ENCODE data around the gene ABI1.

The ABI1 gene

DNA sequence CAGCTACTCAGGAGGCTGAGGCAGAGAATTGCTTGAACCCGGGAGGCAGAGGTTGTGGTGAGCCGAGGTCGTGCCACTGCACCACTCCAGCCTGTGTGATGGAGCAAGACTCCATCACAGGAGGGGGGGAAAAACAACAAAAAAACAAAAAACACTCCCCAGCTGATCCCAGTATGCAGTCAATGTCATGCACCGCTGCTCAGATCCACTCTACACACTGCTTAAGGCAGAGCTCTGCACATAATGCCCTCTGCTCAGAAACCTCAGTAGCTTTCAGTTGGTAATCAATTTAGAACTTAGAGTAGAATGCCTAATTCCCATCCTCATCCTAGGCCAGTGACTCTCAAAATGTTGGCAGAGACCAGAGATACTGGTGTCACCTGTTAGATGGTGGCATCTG, 119.4 kb downstream of the ABI1 start:
- DNase-seq (ENCODE audit: low spot score) = no peak
- TF ChIP-seq CTCF (IDR thresholded peaks at IDR 0.05) = no peak
- no peak overlapping the region for H3K27ac ChIP-seq
- H3K4me3 ChIP-seq = no peak overlapping the region

GRCh38 chr10:26739071-26739631, 121.6 kb downstream of the ABI1 start:
- DNase-seq (ENCODE audit: low spot score) = no peak
- TF ChIP-seq CTCF (IDR thresholded peaks at IDR 0.05) = no peak
- Histone ChIP-seq H3K27ac (no peak overlapping the region), H3K4me3 (no peak overlapping the region)

DNA sequence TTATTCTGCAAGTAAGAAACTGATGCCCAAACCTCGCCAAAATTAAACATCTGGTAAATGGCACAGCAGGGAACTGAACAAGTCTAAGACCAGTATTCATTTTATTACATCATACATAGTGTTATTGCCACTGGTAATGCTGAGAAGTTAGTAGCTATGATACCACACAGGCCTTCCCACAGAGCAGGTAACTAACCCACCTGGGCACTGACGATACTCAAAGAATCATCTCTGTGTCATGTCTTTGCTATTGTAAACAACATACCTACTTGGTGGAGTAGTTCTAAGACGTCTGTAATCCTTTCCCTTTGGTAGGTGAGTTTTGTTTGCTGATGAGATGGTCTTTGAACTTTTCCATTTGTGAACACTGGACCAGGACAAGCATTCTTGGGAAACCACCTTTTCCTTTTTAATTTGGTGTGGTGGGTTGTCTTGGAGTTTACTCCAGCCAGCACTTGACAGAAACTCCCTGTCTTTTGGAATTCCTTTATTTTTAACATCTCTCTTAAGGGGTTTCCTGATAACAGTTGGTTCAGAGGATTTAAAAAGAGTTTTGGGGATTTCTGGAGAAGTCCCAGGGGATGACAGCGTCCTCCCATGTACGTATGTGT, 122.4 kb downstream of the ABI1 start:
- DNase-seq (ENCODE audit: low spot score) = no peak
- no peak overlapping the region for H3K4me3 ChIP-seq
- no peak for TF ChIP-seq CTCF (IDR thresholded peaks at IDR 0.05)
- H3K27ac ChIP-seq = no peak overlapping the region

- Histone ChIP-seq H3K27ac (no peak overlapping the region), H3K4me3 (no peak overlapping the region)
- no peak for TF ChIP-seq CTCF (IDR thresholded peaks at IDR 0.05)
- no peak for DNase-seq (ENCODE audit: low spot score)
These were observed 123.0 kb downstream of the ABI1 start for GRCh38 chr10:26737730-26738129.

GRCh38 chr10:26735435-26735834, 125.3 kb downstream of the ABI1 start:
- H3K27ac ChIP-seq = no peak overlapping the region
- DNase-seq (ENCODE audit: low spot score) = no peak
- H3K4me3 ChIP-seq = no peak overlapping the region
- no peak for TF ChIP-seq CTCF (IDR thresholded peaks at IDR 0.05)

DNA sequence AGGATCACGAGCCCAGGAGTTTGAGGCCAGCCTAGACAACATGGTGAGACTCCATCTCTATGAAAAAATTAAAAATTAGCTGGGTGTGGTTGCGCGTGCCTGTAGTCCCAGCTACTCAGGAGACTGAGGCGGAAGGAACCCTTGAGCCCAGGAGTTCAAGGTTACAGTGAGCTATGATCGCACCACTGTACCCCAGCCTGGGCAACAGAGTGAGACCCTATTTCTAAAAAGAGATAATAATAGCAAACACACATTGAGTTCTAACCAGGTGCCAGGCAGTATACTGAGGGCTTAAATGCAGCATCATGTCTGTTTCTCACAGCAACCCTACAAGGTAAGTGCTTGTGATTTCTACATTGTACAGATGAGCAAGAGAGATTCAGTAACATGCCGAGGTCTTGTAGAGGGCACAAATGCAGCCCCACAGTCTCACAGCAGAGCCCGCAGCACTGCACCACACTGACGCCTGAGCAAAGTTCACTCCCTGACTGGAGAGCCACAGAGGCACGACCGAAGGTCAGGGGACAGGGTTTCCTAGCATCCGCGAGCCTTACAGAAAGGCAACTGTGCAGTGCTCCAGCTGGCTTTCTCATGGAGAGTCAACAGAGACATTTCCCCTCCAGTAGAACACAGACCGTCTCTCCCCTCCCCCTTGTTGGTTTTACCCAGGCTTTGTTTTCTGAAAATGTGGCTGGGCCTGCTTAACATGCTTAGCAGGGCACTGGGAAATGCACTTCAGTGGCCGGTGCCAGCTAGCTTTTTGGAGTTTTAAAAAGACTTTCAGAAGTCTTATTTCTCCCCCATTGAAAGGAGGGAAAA, 126.8 kb downstream of the ABI1 start:
- no peak for DNase-seq (ENCODE audit: low spot score)
- Histone ChIP-seq H3K27ac (no peak overlapping the region), H3K4me3 (no peak overlapping the region)
- no peak for TF ChIP-seq CTCF (IDR thresholded peaks at IDR 0.05)

DNA sequence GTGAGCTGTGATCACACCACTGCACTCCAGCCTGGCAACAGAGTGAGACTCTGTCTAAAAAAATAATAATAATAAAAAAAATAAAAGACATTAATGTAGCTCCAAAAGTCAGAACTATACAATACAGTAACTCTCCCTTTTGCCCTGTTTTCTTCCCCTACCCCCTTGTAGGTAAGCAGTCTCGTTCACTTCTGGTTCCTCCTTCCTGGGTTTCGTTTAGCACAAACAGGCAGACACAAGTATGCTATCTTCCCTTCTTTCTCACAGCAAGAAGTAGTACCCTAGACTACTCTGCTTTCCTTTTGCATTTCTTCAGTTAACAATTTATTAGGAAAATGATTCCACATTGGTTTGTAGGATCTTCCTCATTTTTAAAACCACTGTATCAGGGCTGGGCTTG, 130.2 kb downstream of the ABI1 start:
- no peak overlapping the region for H3K4me3 ChIP-seq
- no peak overlapping the region for H3K27ac ChIP-seq
- no peak for DNase-seq (ENCODE audit: low spot score)
- TF ChIP-seq CTCF (IDR thresholded peaks at IDR 0.05) = no peak
